HS-5 (cell line): ENCODE measurements around the gene METTL2B.

Experiments
- DNase-seq: peaks from one replicate; pipeline ENCODE4 v3.0.0-alpha.2; 2012; ENCODE audit warnings: low read depth

METTL2B gene, protein sequence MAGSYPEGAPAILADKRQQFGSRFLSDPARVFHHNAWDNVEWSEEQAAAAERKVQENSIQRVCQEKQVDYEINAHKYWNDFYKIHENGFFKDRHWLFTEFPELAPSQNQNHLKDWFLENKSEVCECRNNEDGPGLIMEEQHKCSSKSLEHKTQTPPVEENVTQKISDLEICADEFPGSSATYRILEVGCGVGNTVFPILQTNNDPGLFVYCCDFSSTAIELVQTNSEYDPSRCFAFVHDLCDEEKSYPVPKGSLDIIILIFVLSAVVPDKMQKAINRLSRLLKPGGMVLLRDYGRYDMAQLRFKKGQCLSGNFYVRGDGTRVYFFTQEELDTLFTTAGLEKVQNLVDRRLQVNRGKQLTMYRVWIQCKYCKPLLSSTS

GRCh38 chr7:128476402-128477335 is at the start of gene METTL2B:
TSS of gene METTL2B (plus strand) at chr7:128476748. CDS start at chr7:128476766, 18 bp downstream.
- peak; percentile 54 for DNase-seq

GRCh38 chr7:128427289-128427891 is 49.2 kb upstream of the METTL2B start:
- no peak for DNase-seq

- DNase-seq = no peak
These were observed 46.3 kb upstream of the METTL2B start for GRCh38 chr7:128430207-128430606.

DNA sequence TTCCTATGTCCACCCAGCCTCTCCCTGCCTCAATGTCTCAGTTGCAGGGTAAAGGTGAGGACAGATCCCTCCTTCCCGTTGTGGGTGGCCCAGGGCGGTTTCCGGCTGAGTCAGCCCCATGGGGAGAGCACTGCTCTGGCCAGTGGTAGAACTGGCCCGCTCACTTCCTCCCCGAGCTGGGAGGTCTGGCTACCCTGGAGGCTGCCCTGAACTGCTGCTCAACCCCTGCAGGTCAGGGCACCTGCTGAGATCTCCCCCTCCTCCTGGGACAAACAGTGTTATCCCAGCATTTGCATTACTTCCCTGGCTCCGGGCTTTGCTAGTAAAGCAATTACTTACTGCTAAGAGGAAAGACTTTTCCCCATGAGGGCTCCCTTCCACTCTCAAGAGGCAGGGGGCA is 45.3 kb upstream of the METTL2B start:
- no peak for DNase-seq

DNA sequence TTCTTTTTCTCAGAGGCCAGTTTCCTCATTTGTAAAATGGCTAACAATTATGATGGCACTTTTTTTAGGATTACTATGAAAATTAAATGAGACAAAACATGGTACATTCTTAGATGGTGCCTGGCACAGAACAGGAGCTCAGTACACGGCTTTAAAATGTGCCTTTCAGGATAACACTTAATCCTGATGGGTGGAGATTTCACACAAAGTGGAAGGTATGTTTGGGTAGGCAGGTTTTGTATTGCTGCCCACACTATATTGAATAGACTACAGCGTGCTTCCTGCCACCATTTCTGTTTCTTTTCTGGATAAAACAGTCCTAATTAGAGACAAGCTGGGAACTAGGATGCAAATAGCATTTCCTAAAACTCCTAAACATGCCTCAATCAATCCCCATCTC is 44.8 kb upstream of the METTL2B start:
- no peak for DNase-seq

DNA sequence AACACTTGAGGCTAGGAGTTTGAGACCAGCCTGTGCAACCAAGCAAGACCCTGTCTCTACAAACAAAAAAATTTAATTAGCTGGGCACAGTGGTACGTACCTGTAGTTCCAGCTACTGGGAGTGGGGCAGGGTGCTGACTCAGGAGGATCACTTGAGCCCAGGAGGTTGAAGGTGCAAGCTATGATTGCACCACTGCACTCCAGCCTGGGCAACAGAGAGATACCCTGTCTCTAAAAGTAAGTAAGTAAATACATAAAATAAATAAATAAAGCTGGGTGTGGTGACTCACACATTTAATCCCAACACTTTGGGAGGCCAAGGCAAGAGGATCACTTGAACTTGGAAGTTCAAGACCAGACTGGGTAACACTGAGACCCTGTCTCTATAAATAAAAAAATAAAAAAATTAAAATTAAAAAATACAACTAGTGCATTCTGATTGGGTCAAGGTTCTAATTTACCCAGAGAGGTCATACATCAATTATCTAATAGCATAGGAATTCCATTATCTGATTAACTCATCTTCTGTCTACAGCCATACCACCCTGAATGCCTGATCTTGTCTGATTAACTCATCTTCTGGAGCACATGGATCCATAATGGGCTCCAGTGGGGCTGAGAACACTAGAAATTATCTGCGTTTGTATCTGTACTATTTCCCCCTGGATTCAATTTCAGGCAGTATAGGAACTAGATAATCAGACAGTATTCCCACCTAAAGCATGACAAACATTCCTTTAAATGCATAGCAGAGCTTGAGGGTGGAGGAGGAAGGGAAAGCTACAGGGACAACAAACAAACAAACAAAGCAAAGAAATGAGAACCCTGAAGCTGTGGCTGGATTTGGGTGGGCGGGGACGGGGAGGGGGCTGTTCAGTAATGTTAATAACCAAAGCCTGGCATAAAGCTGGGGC is 41.9 kb upstream of the METTL2B start:
- no peak for DNase-seq

GRCh38 chr7:128435327-128435686 is 41.2 kb upstream of the METTL2B start:
- no peak for DNase-seq

- no peak for DNase-seq
These were observed 38.9 kb upstream of the METTL2B start for GRCh38 chr7:128437426-128438332.

DNA sequence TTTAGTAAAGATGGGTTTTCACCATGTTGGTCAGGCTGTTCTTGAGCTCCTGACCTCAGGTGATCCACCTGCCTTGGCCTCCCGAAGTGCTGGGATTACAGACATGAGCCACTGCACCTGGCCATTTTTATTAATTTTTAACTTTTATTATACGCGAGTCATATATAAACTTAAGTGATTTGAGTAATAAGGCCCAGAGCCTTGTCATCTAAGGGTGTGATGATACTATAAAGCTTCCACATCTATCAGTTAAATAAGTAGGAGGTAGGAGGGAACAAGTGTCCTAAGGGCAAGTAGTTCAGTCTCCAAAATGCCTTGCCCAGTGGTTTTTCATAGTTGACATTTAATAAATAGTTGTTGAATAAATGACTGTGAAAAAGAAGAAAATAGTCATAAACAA is 34.2 kb upstream of the METTL2B start:
- DNase-seq = no peak

GRCh38 chr7:128443831-128444600 is 32.5 kb upstream of the METTL2B start:
- no peak for DNase-seq

GRCh38 chr7:128446306-128446705 is 30.2 kb upstream of the METTL2B start:
- DNase-seq = no peak

GRCh38 chr7:128447941-128448564 is 28.5 kb upstream of the METTL2B start:
- no peak for DNase-seq

DNA sequence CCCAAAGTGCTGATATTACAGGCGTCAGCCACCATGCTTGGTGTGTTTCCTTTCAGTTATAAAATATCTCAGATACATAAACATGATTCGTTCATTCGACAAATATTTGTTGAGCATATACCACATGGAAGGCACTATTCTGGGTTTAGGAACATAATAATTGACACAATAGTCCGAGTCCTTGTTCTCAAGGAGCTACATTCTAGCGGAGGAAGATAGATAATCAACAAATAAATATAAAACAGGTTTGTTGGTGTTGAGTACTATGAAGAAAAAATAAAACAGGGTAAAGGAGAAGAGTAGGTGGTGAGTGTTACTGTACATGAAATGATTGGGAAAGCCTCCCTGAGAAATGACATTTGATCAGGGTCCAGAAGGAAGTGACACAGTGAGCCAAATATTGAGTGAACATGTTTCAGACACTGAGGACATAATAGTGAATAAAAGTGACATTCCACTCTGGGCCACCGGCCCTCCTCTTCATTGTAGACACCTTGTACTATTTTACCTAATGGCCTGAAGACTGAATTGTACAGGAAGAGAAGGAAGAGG is 27.7 kb upstream of the METTL2B start:
- no peak for DNase-seq

- DNase-seq = no peak
These were observed 26.1 kb upstream of the METTL2B start for GRCh38 chr7:128450409-128450808.

DNA sequence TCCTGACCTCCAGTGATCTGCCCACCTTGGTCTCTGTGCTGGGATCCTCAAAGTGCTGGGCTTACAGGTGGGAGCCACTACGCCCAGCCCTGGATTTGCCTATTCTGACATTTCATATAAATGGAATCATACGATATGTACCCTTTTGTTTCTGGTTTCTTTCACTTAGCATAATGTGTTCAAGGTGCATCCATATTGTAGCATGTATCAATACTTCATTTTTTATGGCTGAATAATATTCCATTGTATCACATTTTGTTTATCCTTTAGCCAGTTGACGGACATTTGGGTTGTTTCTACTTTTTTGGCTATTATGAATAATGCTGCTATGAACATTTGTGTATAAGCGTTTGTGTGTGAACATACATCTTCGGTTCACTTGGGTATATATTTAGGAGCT is 25.6 kb upstream of the METTL2B start:
- no peak for DNase-seq

GRCh38 chr7:128452552-128452951 is 24.0 kb upstream of the METTL2B start:
- no peak for DNase-seq

DNA sequence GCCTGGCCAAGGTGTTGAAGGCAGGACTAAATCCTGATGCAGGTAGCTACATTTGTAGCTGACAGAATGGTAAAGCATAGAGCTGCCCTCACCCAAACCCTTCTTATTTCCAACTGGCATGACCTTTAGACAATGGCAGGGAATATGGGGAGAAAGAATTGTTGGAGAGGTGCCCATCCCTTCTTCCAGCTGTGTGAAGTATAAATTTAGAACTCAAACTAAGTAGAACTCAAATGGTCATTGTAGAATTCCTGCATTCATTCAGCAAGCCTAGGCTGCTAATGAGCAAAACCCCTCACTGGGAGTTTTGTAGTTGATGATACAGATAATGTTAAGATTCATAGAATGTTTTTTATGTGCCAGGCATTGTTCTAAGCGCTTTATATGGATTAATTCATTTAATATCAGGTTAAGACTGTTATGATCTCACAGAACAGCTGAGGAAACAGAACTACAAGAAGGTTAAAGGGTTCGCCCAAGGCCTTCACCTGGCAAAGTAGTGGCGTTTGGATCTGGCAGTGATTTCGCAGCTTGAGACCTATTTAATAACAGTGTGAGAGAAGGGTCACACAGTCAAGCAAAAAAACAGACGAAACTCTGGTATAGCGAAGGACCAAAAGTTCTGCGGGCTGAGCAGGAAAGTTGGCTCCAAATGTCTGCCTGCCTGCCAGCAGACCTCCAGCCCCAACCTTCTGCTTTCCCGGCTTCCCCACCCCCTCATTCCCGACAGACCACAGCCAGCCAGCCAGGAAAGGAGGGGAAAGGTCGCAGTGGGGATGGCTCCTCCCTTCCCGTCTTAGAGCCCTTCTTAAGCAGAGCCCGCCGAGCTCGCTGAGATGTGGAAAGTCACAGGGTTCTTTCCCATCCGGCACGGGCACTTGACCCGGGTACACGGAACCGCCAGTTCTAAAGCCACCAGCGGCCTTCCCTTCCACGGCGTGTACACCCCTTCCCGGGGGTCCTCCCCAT is 22.4 kb upstream of the METTL2B start:
- DNase-seq = no peak
